SK-N-SH treated with all-trans-retinoic acid at 6 μM for 48 hours (cell line): Measurements from ENCODE around the gene CRP.

Experiments used
- ATAC-seq: fragments of 200-7000 bp; cut with Tn5 transposase; 3 replicates; pipeline ENCODE4 v1.9.1; 2020; ENCODE audit warnings: mild to moderate bottlenecking, moderate library complexity
- ARNTL ChIP-seq: fragments of 450-650 bp; formaldehyde crosslinking; IDR thresholded peaks from 2 replicates; pipeline ENCODE4 v1.5.0; 2020; ENCODE audit warnings: low read depth, mild to moderate bottlenecking, moderate library complexity, borderline replicate concordance
- BACH2 ChIP-seq: fragments of 250-450 bp; sonication (Bioruptor Pico); IDR thresholded peaks from 2 replicates; pipeline ENCODE4 v1.9.0; 2021; ENCODE audit warnings: mild to moderate bottlenecking, borderline replicate concordance
- CSDC2 ChIP-seq: fragments of 250-450 bp; sonication (Bioruptor Pico); IDR thresholded peaks from 2 replicates; pipeline ENCODE4 v1.5.0; 2020; ENCODE audit warnings: mild to moderate bottlenecking, moderate library complexity
- CSRNP3 ChIP-seq: fragments of 250-450 bp; sonication (Bioruptor Pico); IDR thresholded peaks from 2 replicates; pipeline ENCODE4 v1.5.1; 2021; ENCODE audit warnings: mild to moderate bottlenecking, moderate library complexity
- GLIS3 ChIP-seq: fragments of 250-450 bp; sonication (Bioruptor Pico); IDR thresholded peaks from 2 replicates; pipeline ENCODE4 v1.5.0; 2020; ENCODE audit warnings: mild to moderate bottlenecking, moderate library complexity
- OSR1 ChIP-seq: fragments of 250-450 bp; sonication (Bioruptor Pico); IDR thresholded peaks from 2 replicates; pipeline ENCODE4 v1.8.0; 2022; ENCODE audit warnings: moderate library complexity, mild to moderate bottlenecking, inconsistent platforms
- PATZ1 ChIP-seq: fragments of 250-450 bp; sonication (Bioruptor Pico); IDR thresholded peaks from 2 replicates; pipeline ENCODE4 v1.8.0; 2020; ENCODE audit warnings: mild to moderate bottlenecking, moderate library complexity, borderline replicate concordance
- PPARA ChIP-seq: fragments of 250-450 bp; sonication (Bioruptor Pico); IDR thresholded peaks from 2 replicates; pipeline ENCODE4 v1.5.0; 2020; ENCODE audit warnings: mild to moderate bottlenecking, borderline replicate concordance
- RARB ChIP-seq: fragments of 250-450 bp; sonication (Bioruptor Pico); IDR thresholded peaks from 2 replicates; pipeline ENCODE4 v1.8.0; 2021; ENCODE audit warnings: mild to moderate bottlenecking, moderate library complexity
- SNAI2 ChIP-seq: fragments of 250-450 bp; sonication (Bioruptor Pico); IDR thresholded peaks from 2 replicates; pipeline ENCODE4 v1.5.0; 2020; ENCODE audit warnings: mild to moderate bottlenecking, moderate library complexity
- TCF4 ChIP-seq: fragments of 250-450 bp; sonication (Bioruptor Pico); IDR thresholded peaks from 2 replicates; pipeline ENCODE4 v1.8.0; 2021; ENCODE audit warnings: mild to moderate bottlenecking, moderate library complexity, borderline replicate concordance
- TOX ChIP-seq: fragments of 250-450 bp; sonication (Bioruptor Pico); IDR thresholded peaks from 2 replicates; pipeline ENCODE4 v1.8.0; 2021; ENCODE audit warnings: mild to moderate bottlenecking, moderate library complexity, borderline replicate concordance
- TSHZ2 ChIP-seq: fragments of 250-450 bp; sonication (Bioruptor Pico); IDR thresholded peaks from 2 replicates; pipeline ENCODE4 v1.5.0; 2020; ENCODE audit warnings: mild to moderate bottlenecking, moderate library complexity
- ZC3H10 ChIP-seq: fragments of 250-450 bp; sonication (Bioruptor Pico); IDR thresholded peaks from 2 replicates; pipeline ENCODE4 v1.5.1; 2021; ENCODE audit warnings: mild to moderate bottlenecking, moderate library complexity
- ZFP3 ChIP-seq: fragments of 250-450 bp; sonication (Bioruptor Pico); IDR thresholded peaks from 2 replicates; pipeline ENCODE4 v1.5.0; 2020; ENCODE audit warnings: mild to moderate bottlenecking, moderate library complexity
- ZFP30 ChIP-seq: fragments of 450-650 bp; formaldehyde crosslinking; IDR thresholded peaks from 2 replicates; pipeline ENCODE4 v1.5.0; 2022; ENCODE audit warnings: mild to moderate bottlenecking, moderate library complexity
- ZNF565 ChIP-seq: fragments of 450-650 bp; formaldehyde crosslinking; conservative IDR thresholded peaks from 2 replicates; pipeline ENCODE4 v1.5.0; 2020; ENCODE audit warnings: low read depth, mild to moderate bottlenecking, moderate library complexity
- ZNF8 ChIP-seq: fragments of 450-650 bp; formaldehyde crosslinking; IDR thresholded peaks from 2 replicates; pipeline ENCODE4 v1.5.0; 2020; ENCODE audit warnings: mild to moderate bottlenecking, moderate library complexity
- TF ChIP-seq, protein P1 (sequence below): fragments of 250-450 bp; sonication (Bioruptor Pico); IDR thresholded peaks from 2 replicates; pipeline ENCODE4 v1.8.0; 2021; ENCODE audit warnings: low read depth, mild to moderate bottlenecking, moderate library complexity, borderline replicate concordance
- TF ChIP-seq, protein P2 (sequence below): fragments of 250-450 bp; sonication (Bioruptor Pico); IDR thresholded peaks from 2 replicates; pipeline ENCODE4 v1.5.1; 2020; ENCODE audit warnings: low read depth, mild to moderate bottlenecking, moderate library complexity

CRP gene

DNA sequence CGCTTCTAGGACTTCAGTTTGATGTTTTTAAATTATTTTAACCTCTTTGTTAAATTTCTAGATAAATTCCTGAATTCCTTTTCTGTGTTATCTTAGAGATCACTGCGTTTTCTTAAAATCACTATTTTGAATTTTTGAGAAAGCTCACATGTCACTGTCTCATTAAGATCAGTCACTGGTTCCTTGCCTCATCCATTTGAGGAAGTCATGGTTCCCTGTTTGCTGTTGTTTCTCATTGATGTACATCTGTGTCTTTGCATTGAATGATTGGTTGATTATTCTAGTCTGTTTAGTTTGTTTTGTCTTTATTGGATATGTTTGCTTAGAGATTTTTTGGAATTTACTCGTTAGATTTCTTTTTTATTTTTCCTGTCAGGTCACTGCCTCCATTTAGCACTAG, 50.1 kb downstream of the CRP start (continued):
- TF ChIP-seq TCF4 (CRISPR knock-in tag): no peak
- no peak for TF ChIP-seq OSR1 (CRISPR knock-in tag)
- TF ChIP-seq SNAI2 (CRISPR knock-in tag): no peak
- TF ChIP-seq GLIS3 (CRISPR knock-in tag): no peak
- no peak for TF ChIP-seq ZFP30
- no peak for TF ChIP-seq RARB (CRISPR knock-in tag)
- no peak for TF ChIP-seq TSHZ2 (CRISPR knock-in tag)
- TF ChIP-seq TOX (CRISPR knock-in tag): no peak

- TF ChIP-seq TCF4 (CRISPR knock-in tag) (no peak), ZFP30 (no peak), ZNF565 (CRISPR knock-in tag) (no peak), ARNTL (no peak), CSDC2 (CRISPR knock-in tag) (no peak), TOX (CRISPR knock-in tag) (no peak), PATZ1 (CRISPR knock-in tag) (no peak), GLIS3 (CRISPR knock-in tag) (no peak), CSRNP3 (CRISPR knock-in tag) (no peak), RARB (CRISPR knock-in tag) (no peak), ZC3H10 (CRISPR knock-in tag) (no peak), SNAI2 (CRISPR knock-in tag) (no peak), BACH2 (CRISPR knock-in tag) (no peak), ZFP3 (CRISPR knock-in tag) (no peak), OSR1 (CRISPR knock-in tag) (no peak), TSHZ2 (CRISPR knock-in tag) (no peak), PPARA (CRISPR knock-in tag) (no peak), ZNF8 (CRISPR knock-in tag) (no peak)
- TF ChIP-seq, protein P1, sequence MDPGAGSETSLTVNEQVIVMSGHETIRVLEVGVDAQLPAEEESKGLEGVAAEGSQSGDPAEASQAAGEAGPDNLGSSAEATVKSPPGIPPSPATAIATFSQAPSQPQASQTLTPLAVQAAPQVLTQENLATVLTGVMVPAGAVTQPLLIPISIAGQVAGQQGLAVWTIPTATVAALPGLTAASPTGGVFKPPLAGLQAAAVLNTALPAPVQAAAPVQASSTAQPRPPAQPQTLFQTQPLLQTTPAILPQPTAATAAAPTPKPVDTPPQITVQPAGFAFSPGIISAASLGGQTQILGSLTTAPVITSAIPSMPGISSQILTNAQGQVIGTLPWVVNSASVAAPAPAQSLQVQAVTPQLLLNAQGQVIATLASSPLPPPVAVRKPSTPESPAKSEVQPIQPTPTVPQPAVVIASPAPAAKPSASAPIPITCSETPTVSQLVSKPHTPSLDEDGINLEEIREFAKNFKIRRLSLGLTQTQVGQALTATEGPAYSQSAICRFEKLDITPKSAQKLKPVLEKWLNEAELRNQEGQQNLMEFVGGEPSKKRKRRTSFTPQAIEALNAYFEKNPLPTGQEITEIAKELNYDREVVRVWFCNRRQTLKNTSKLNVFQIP (CRISPR knock-in tag): no peak
- TF ChIP-seq, protein P2, sequence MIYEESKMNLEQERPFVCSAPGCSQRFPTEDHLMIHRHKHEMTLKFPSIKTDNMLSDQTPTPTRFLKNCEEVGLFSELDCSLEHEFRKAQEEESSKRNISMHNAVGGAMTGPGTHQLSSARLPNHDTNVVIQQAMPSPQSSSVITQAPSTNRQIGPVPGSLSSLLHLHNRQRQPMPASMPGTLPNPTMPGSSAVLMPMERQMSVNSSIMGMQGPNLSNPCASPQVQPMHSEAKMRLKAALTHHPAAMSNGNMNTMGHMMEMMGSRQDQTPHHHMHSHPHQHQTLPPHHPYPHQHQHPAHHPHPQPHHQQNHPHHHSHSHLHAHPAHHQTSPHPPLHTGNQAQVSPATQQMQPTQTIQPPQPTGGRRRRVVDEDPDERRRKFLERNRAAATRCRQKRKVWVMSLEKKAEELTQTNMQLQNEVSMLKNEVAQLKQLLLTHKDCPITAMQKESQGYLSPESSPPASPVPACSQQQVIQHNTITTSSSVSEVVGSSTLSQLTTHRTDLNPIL (CRISPR knock-in tag): no peak
- ATAC-seq: no peak
Observed at GRCh38 chr1:159663552-159663951, 50.8 kb downstream of the CRP start.
